Stimulated activated CD4-positive, alpha-beta T cell treated with anti-CD3 and anti-CD28 coated beads, Interleukin-15, amount 100 ng/mL, for 24 hours (primary cell): Measurements from ENCODE around the gene THAP3.
"Not testable (repeated sequence)": the region's sequence is repeated elsewhere in the genome, so short reads cannot be mapped to it uniquely, and the experiment has no call there.

Experiments
- DNase-seq: peaks from one replicate; pipeline ENCODE4 v3.0.0-alpha.2; 2020

The THAP3 gene

DNA sequence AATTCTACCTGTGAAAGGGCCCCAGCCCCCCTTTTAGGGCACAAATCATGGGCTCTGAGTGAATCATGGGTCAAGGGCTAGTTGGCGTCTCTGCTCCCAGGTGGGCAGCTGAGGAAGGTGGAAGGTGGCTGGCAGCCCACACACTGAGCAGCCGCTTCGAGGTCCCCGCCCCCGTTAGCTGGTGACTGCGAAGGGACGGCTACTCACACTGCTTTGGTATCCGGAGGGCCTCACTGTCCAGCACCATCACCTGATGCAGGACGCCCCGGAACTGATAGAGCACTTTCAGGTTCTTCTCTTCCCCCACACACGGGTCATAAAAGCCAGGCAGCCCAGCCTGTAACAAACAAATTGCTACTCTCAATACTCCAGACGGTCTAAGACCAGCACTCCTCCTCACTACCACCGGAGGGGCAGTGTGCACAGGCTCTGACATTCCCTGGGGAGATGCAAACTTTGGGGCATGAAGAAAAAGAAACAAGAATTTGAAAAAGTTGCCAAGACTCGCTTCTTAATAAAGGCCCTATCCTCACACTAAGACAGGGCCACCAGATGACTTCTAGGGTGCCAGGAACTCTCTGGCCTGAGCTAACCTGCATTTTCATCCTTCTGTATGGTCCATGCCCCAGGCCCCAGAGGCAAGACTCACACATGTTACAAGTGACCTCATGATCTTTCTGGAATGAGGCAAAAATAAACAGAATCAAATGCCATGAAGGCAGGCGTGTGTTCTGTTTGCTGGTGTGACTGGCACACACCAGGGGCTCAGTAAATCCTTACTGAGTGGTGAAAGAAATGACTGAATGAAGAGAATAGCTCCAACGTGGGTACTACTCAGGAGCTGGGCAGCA lies 11.5 kb downstream of the THAP3 start:
- DNase-seq: no peak

DNA sequence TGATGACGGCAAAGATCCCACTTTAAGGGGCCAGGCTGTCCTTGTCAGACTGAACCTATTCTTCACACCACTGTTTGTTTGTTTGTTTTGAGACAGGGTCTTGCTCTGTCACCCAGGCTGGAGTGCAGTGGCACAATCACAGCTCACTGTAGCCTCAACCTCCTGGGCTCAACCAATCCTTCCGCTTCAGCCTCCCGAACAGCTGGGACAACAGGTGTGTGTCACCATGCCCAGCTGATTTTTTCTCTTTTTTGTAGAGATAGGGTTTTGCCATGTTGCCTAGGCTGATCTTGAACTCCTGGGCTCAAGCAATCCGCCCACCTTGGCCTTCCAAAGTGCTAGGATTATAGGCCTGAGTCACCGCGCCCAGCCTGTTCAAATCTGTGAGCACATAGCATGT lies 12.1 kb downstream of the THAP3 start:
- DNase-seq: not testable (repeated sequence)

- DNase-seq: no peak
Observed at GRCh38 chr1:6637770-6638169, 13.1 kb downstream of the THAP3 start.

DNA sequence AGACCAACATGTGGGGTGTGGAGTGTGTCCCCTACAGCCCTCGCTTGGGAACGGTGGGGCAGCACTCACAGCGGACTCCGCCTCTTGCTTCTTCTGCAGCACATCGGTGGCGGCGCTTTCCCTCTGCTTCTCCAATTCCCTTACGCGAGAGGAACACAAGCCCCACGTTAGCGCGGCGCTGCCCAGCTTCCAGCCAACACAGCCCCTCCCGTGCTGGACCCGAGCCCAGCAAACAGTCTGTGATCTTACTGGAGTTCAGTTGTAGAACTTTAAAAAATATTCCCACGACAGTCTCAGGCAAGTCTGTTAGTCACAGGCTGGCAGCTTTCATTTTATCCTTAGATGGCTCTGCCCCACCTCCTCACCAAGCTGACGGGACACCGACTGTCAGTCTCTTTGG lies 13.6 kb downstream of the THAP3 start:
- DNase-seq: no peak

DNA sequence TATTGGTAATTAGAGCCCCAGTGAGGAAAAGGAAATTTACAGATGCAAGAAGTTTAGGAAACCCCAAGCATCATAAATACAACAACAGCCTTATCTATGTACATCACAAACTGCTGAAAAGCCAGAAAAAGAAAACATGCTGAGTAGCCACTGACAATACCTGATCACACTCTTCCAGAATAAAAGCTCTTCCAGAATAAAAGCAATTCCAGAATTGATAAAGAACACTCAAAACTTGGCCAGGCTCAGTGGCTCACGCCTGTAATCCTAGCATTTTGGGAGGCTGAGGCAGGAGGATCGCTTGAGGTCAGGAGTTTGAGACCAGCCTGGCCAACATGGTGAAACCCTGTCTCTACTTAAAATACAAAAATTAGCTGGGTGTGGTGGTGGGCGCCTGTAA lies 16.2 kb downstream of the THAP3 start:
- DNase-seq: not testable (repeated sequence)

- no peak for DNase-seq
Observed at GRCh38 chr1:6645018-6645417, 20.4 kb downstream of the THAP3 start.

- DNase-seq: no peak
Observed at GRCh38 chr1:6646499-6647148, 22.0 kb downstream of the THAP3 start.

GRCh38 chr1:6648556-6648955 lies 23.9 kb downstream of the THAP3 start:
- no peak for DNase-seq

DNA sequence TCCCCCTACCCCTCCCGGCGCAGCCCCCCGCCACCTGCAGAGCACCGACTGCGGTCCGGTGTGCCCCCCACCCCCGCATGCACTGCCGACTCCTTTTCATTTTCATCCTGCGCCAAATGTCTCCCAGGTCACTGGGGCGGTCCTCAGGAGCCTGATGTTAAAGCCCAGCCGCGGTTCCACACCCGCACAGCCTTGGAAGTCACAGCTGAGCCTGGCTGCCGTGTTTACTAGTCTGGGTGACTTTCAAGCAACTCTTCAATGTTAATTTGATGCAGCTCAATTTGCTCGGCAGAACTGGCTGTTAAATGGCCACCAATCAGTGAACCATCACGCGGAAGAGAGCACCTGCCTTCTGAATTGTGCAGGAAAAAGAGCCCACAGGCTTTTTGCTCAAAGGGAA lies 27.2 kb downstream of the THAP3 start:
- no peak for DNase-seq

GRCh38 chr1:6652986-6653385 lies 28.3 kb downstream of the THAP3 start:
- DNase-seq: no peak

- DNase-seq: no peak
Observed at GRCh38 chr1:6653436-6654290, 29.0 kb downstream of the THAP3 start.

GRCh38 chr1:6657138-6657537 lies 32.5 kb downstream of the THAP3 start:
- DNase-seq: no peak

DNA sequence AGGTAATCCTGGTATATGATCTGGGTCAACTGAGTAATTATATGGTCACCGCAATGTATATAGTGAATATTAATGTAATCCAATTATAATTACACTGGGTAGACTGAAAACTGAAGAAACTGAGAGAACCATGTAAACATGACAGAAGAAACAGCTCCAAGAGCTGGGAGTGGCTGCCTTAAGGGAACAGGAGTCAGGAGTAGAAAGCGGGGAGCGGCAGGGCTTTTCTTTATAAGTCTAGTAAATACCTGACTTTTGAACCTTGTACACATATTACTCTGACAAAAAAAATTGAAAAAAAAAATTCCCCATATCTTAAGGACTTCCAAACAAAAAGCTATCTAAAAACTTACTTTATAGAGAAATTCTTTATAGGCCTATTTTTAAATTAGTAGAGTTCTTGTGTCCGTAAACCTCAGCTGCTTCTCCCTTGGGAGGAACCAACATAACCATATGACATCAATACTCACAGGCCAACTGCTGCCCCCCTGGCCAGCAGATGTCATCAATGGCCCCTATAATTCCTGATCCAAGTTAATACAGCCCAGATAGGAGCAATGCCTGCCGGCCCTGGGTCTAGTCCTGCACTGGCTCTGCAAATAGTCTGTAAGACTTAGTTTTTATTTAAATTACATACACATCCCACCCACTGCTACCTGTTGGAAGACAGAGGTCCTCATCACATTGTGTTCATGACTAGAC lies 33.8 kb downstream of the THAP3 start:
- DNase-seq: no peak

DNA sequence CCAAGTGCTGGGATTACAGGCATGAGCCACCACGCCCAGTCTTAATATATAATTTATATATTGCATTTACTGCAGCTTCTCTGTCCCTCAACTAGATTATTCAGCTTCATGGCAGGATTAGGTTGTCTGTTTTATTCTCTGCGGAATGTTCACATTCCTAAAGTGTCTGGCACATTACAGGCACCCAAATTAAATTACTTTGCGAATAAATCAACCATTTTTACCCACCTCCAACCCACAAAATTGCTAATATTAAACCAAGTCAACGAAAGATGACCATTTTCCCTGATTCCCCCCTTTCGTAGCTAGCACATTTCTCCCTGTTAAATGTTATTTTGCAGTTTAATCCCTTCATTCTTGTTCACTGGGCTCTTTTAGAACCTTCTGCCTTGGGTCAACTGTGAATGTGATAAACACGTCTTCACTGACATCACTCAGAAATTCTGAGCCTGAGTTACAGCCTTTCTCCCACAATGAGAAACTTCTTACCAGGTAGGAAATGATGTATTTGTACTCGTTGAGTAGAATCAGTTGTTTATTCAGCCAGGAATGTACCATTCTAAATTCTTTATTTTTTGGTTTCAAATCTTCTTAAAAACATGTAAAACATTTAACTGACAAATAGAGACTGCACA lies 35.9 kb downstream of the THAP3 start:
- no peak for DNase-seq

- not testable (repeated sequence) for DNase-seq
Observed at GRCh38 chr1:6662468-6662867, 37.8 kb downstream of the THAP3 start.

DNA sequence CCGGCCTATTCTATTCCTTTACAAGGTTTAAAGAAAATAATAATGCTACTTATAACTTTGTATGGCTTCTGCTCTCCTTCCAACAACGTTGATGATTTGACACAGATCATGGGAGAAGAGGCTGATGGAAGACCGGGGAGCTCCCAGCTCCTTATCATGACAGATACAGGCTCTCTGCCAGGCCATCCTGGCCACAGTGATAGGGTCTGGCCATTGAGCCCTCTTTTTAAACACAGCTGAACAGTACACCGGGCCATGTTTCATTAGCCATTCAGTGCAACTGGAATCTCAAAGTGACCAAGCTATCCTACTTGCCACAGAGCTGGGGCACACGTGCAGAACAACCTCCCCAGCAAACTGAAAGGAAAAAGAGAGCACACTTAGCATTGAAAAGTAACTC lies 42.0 kb downstream of the THAP3 start:
- DNase-seq: no peak

DNA sequence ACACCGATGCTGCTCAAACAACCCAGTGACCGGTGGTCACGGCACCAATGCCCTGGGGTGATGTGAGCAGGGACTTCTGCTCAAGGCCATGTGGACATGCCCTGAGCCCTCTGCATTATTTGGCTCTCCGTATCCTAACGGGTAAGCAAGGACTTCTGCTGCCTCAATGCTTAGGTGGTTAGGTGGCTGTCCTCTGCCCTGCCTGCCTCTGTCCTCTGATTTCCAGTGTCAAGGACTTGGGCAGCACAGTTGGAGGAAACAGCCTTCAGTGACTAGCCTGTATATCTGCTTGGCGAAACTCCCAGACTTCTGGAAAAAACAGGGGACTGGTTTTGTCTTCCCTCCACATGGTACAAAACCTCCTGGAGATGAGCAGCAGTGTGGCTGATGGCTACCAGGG lies 42.5 kb downstream of the THAP3 start:
- no peak for DNase-seq

GRCh38 chr1:6668503-6668902 lies 43.8 kb downstream of the THAP3 start:
- DNase-seq: no peak

GRCh38 chr1:6672558-6672957 lies 47.9 kb downstream of the THAP3 start:
- DNase-seq: no peak

DNA sequence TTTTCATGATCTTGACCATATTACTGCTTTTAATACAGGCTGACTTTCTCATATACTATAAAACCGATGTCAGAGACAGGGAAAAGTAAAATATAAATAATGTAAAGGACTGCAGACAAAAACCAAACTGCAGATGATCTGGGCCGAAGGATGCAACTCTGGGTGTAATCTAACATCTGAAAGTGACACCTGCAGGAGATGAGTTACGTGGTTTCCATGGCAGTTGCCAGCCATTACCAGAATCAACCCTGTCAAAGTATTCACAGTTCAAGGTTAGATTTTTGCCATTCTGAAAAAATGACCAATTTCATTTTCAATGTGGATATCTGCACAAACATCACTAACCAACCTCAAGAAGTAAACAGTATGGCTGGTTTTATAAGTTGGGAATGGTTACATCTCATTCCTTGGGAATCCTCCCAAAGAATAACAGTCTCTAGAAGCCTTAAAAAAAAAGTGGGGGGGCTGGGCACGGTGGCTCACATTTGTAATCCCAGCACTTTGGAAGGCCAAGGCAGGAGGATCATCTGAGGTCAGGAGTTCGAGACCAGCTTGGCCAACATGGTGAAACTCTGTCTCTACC lies 49.2 kb downstream of the THAP3 start:
- no peak for DNase-seq

DNA sequence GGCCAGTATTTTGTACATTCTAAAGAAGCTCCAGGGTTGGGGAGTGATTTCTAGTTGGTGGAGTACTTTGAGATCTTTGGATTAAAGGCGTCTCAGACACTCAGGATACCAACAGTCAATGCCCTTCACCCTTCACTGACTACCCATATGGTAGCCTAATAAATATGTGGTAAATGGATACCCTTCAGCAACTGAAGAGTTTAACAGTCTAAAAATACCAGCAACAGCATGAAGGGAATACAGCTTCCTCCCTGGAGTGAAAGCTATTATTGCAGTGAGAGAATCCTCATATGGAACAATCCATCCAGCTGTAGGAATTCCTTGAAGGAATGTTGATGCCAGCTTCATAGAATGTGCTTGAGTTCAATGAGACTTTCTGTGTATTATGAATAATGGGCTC lies 50.1 kb downstream of the THAP3 start:
- no peak for DNase-seq

- no peak for DNase-seq
Observed at GRCh38 chr1:6675941-6676340, 51.3 kb downstream of the THAP3 start.
